Body of pancreas (tissue), 4 donors: Measurements from ENCODE around the gene CTNNB1.

Experiments
- POLR2A ChIP-seq, 3 donors: fragments of 450-650 bp; IDR thresholded peaks; one replicate each; pipeline ENCODE4 v1.6.1; 2016; ENCODE audit warnings: antibody characterized with exemption in 3 of 3, mild to moderate bottlenecking in 2 of 3
- TF ChIP-seq, protein P1 (sequence below), 7 experiments: fragments of 450-650 bp in 4 of 7; fragments of 200-600 bp in 3 of 7; sonication (generic) in 3 of 7; IDR thresholded peaks; one replicate each; pipeline ENCODE4 v1.5.1; 2016 to 2019; ENCODE audit warnings: antibody characterized with exemption in 7 of 7

DNA sequence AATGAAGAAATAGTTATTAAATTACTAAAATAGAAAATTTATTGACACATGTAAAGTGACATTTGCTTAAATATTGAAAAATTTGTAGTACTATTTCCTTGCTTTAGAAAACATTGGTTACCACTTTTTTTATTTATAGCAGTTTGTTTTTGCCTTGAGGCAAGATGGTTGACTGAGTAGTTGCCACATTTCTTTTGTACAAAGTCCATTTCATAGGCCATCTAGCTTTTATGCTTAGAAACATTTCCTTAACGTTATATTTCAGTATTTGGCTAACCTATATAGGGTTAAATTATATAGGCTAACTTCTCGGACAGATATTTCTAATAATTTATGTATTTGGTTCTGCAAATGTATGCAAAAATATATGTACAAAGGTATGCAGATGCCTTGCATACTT, 17.1 kb downstream of the CTNNB1 start:
- TF ChIP-seq POLR2A (IDR thresholded peaks at IDR 0.05), result no peak
- TF ChIP-seq, protein P1, sequence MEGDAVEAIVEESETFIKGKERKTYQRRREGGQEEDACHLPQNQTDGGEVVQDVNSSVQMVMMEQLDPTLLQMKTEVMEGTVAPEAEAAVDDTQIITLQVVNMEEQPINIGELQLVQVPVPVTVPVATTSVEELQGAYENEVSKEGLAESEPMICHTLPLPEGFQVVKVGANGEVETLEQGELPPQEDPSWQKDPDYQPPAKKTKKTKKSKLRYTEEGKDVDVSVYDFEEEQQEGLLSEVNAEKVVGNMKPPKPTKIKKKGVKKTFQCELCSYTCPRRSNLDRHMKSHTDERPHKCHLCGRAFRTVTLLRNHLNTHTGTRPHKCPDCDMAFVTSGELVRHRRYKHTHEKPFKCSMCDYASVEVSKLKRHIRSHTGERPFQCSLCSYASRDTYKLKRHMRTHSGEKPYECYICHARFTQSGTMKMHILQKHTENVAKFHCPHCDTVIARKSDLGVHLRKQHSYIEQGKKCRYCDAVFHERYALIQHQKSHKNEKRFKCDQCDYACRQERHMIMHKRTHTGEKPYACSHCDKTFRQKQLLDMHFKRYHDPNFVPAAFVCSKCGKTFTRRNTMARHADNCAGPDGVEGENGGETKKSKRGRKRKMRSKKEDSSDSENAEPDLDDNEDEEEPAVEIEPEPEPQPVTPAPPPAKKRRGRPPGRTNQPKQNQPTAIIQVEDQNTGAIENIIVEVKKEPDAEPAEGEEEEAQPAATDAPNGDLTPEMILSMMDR (IDR thresholded peaks at IDR 0.05), result no peak
